ENCODE results near the gene CCDC24.

CCDC24 gene

DNA sequence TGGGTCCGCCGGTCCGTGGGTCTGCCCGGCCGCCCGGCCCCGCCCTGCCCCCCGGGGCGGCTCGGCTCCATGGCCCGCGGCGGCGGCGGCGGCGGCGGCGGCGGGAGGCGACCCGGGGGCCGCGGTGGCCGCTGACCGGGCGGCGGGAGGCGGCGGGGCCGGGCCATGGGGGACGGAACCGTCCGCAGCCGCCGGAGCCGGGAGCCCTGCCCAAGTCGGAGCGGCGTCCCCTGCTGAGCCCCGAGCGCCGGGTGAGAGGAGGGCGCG lies 12.2 kb upstream of the CCDC24 start:
- H4K91ac ChIP-seq (ENCODE audit: low read depth, low read length, poor library complexity): no peak overlapping the region
- H3K4me2 ChIP-seq (ENCODE audit: insufficient read depth, low read length, poor library complexity, severe bottlenecking): peak overlapping the region; percentile 89
- no peak overlapping the region for H4K8ac ChIP-seq (ENCODE audit: low read depth, low read length)
- peaks cover 19 to 27% of the 10 kb centered on the region in 2 donors for H3K4me1 ChIP-seq (ENCODE audit: control insufficient read depth in 2 of 2, insufficient read depth in 1 of 2, low read depth in 1 of 2, low read length in 2 of 2)
- peak overlapping the region; percentile 53 for H3K23ac ChIP-seq (ENCODE audit: low read depth, low read length, poor library complexity)
- H2BK120ac ChIP-seq (ENCODE audit: low read depth, low read length): no peak overlapping the region
- WGBS, 2 donors (ENCODE audit: extremely low coverage in 2 of 2, insufficient read length in 2 of 2, insufficient replicate concordance in 1 of 2): no CpG with 5 or more reads among the region's 45 CpGs
- no peak overlapping the region for H3K27ac ChIP-seq (replicated peaks; ENCODE audit: low read length)
- H3K36me3 ChIP-seq (replicated peaks in 1 of 2; ENCODE audit: control insufficient read depth in 2 of 2, insufficient read depth in 2 of 2, low read length in 2 of 2): peaks cover 33 to 63% of the 10 kb centered on the region in 2 donors
- no peak overlapping the region for H2BK12ac ChIP-seq (ENCODE audit: low read length)
- H3K9ac ChIP-seq (ENCODE audit: low read depth, low read length, poor library complexity): no peak overlapping the region
- no peak overlapping the region for H2BK5ac ChIP-seq (ENCODE audit: low read length)
- no peak overlapping the region for H2BK15ac ChIP-seq (ENCODE audit: low read length)
- no peaks in the 10 kb centered on the region for H3K9me3 ChIP-seq (replicated peaks in 1 of 2; ENCODE audit: control insufficient read depth in 2 of 2, insufficient read depth in 1 of 2, low read depth in 1 of 2, low read length in 2 of 2)
- H3K27me3 ChIP-seq (ENCODE audit: control insufficient read depth in 3 of 3, insufficient read depth in 3 of 3, low read depth in 1 of 3, low read length in 3 of 3): no peaks in the 10 kb centered on the region
- peak overlapping the region; percentile 93 for H3K18ac ChIP-seq (ENCODE audit: low read length)
- no peak overlapping the region for H2AK5ac ChIP-seq (ENCODE audit: low read depth, low read length)
- peak overlapping the region; percentile 97 for H3K14ac ChIP-seq (ENCODE audit: low read length)
- H3K4ac ChIP-seq (ENCODE audit: low read length): no peak overlapping the region
- peaks cover 40% of the 10 kb centered on the region for H3K79me1 ChIP-seq (ENCODE audit: low read depth, low read length)
- H3K4me3 ChIP-seq (ENCODE audit: low read length in 2 of 2): peak overlapping the region; percentile 72 to 83
- H2AFZ ChIP-seq (ENCODE audit: low read length): peak overlapping the region; percentile 86
- DNase-seq (ENCODE audit: low spot score): no peak

GRCh38 chr1:43979528-43980254 lies 11.7 kb upstream of the CCDC24 start:
- Histone ChIP-seq H3K18ac (ENCODE audit: low read length) (peak overlapping the region; percentile 93), H4K8ac (ENCODE audit: low read depth, low read length) (no peak overlapping the region), H2BK12ac (ENCODE audit: low read length) (no peak overlapping the region), H3K4me1 (ENCODE audit: control insufficient read depth in 2 of 2, insufficient read depth in 1 of 2, low read depth in 1 of 2, low read length in 2 of 2) (peaks cover 19 to 27% of the 10 kb centered on the region in 2 donors), H3K9me3 (replicated peaks in 1 of 2; ENCODE audit: control insufficient read depth in 2 of 2, insufficient read depth in 1 of 2, low read depth in 1 of 2, low read length in 2 of 2) (no peaks in the 10 kb centered on the region), H2BK5ac (ENCODE audit: low read length) (no peak overlapping the region), H2AFZ (ENCODE audit: low read length) (peak overlapping the region; percentile 86), H3K79me1 (ENCODE audit: low read depth, low read length) (peaks cover 41% of the 10 kb centered on the region), H3K14ac (ENCODE audit: low read length) (peak overlapping the region; percentile 97), H4K91ac (ENCODE audit: low read depth, low read length, poor library complexity) (no peak overlapping the region), H2BK120ac (ENCODE audit: low read depth, low read length) (peak overlapping the region; percentile 33), H2AK5ac (ENCODE audit: low read depth, low read length) (peak overlapping the region; percentile 90), H3K4me3 (ENCODE audit: low read length in 2 of 2) (peak overlapping the region; percentile 72 to 83), H2BK15ac (ENCODE audit: low read length) (no peak overlapping the region), H3K4ac (ENCODE audit: low read length) (peak overlapping the region; percentile 26), H3K27ac (replicated peaks; ENCODE audit: low read length) (no peak overlapping the region), H3K27me3 (ENCODE audit: control insufficient read depth in 3 of 3, insufficient read depth in 3 of 3, low read depth in 1 of 3, low read length in 3 of 3) (no peaks in the 10 kb centered on the region), H3K4me2 (ENCODE audit: insufficient read depth, low read length, poor library complexity, severe bottlenecking) (peak overlapping the region; percentile 89), H3K36me3 (replicated peaks in 1 of 2; ENCODE audit: control insufficient read depth in 2 of 2, insufficient read depth in 2 of 2, low read length in 2 of 2) (peaks cover 35 to 68% of the 10 kb centered on the region in 2 donors), H3K9ac (ENCODE audit: low read depth, low read length, poor library complexity) (peak overlapping the region; percentile 93), H3K23ac (ENCODE audit: low read depth, low read length, poor library complexity) (peak overlapping the region; percentile 87)
- WGBS, 2 donors (ENCODE audit: extremely low coverage in 2 of 2, insufficient read length in 2 of 2, insufficient replicate concordance in 1 of 2): no CpG with 5 or more reads among the region's 45 CpGs
- DNase-seq (ENCODE audit: low spot score): no peak

DNA sequence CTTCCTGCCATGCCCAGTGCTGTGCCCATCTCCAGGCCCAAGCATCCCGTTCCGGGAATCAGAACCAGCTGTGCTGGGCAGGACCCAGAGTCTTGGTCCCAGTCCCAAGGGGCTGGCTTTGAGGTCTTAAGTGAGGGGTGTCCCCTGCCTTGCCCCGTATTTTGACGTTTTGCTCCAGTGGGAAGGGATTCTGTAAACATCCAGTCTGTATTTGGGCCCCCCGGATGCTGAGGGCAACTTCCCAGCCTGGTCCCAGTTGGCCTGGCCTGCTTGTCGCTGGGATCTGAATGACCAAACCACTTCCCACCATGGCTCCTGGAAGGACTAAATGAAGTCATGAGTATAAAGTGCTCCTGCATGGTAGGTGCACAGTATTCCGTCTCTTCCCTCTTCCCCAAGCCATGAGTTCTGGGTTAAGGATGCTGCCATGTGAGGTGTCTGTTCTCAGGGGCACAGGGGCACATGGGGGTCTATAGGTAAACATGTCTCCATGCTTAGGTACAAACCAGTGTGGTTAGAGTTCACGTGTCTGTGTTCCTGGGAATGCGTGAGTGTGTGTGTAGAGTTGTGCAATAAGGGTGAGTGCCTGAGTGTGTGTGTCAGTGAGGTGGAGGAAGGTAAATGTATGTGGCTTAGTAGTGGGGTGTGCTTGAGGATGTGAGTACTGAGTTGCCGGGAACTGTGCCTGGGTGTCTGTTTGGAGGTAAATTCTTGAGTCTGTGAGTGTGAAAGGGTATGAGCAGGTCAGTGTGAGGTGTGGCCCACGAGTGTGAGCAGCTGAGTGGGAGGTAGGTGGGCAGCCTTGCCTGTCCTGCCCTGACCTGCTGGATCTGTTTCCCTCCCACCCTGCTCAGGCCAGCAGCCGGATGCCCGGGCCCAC lies 10.9 kb upstream of the CCDC24 start:
- Histone ChIP-seq H3K4me3 (ENCODE audit: low read length in 2 of 2) (peak overlapping the region; percentile 72 to 83), H3K4ac (ENCODE audit: low read length) (peak overlapping the region; percentile 26), H3K27me3 (ENCODE audit: control insufficient read depth in 3 of 3, insufficient read depth in 3 of 3, low read depth in 1 of 3, low read length in 3 of 3) (no peaks in the 10 kb centered on the region), H4K91ac (ENCODE audit: low read depth, low read length, poor library complexity) (peak overlapping the region; percentile 46), H4K8ac (ENCODE audit: low read depth, low read length) (no peak overlapping the region), H3K79me1 (ENCODE audit: low read depth, low read length) (peaks cover 40% of the 10 kb centered on the region), H3K9me3 (replicated peaks in 1 of 2; ENCODE audit: control insufficient read depth in 2 of 2, insufficient read depth in 1 of 2, low read depth in 1 of 2, low read length in 2 of 2) (no peaks in the 10 kb centered on the region), H2BK15ac (ENCODE audit: low read length) (no peak overlapping the region), H3K4me1 (ENCODE audit: control insufficient read depth in 2 of 2, insufficient read depth in 1 of 2, low read depth in 1 of 2, low read length in 2 of 2) (peaks cover 17 to 26% of the 10 kb centered on the region in 2 donors), H3K27ac (replicated peaks; ENCODE audit: low read length) (no peak overlapping the region), H2BK12ac (ENCODE audit: low read length) (no peak overlapping the region), H3K23ac (ENCODE audit: low read depth, low read length, poor library complexity) (peak overlapping the region; percentile 89), H2AFZ (ENCODE audit: low read length) (no peak overlapping the region), H3K14ac (ENCODE audit: low read length) (peak overlapping the region; percentile 77), H3K18ac (ENCODE audit: low read length) (peak overlapping the region; percentile 93), H3K4me2 (ENCODE audit: insufficient read depth, low read length, poor library complexity, severe bottlenecking) (peak overlapping the region; percentile 89), H2AK5ac (ENCODE audit: low read depth, low read length) (peak overlapping the region; percentile 90), H2BK5ac (ENCODE audit: low read length) (peak overlapping the region; percentile 72), H2BK120ac (ENCODE audit: low read depth, low read length) (peak overlapping the region; percentile 33), H3K9ac (ENCODE audit: low read depth, low read length, poor library complexity) (peak overlapping the region; percentile 93), H3K36me3 (replicated peaks in 1 of 2; ENCODE audit: control insufficient read depth in 2 of 2, insufficient read depth in 2 of 2, low read length in 2 of 2) (peaks cover 39 to 75% of the 10 kb centered on the region in 2 donors)
- WGBS, 2 donors (ENCODE audit: extremely low coverage in 2 of 2, insufficient read length in 2 of 2, insufficient replicate concordance in 1 of 2): no CpG with 5 or more reads among the region's 13 CpGs
- no peak for DNase-seq (ENCODE audit: low spot score)

DNA sequence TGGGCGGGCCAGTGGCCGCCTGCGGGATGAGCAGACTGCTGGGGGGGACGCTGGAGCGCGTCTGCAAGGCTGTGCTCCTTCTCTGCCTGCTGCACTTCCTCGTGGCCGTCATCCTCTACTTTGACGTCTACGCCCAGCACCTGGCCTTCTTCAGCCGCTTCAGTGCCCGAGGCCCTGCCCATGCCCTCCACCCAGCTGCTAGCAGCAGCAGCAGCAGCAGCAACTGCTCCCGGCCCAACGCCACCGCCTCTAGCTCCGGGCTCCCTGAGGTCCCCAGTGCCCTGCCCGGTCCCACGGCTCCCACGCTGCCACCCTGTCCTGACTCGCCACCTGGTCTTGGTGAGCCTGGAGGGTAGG lies 10.3 kb upstream of the CCDC24 start:
- no peak overlapping the region for H3K4ac ChIP-seq (ENCODE audit: low read length)
- H3K4me1 ChIP-seq (ENCODE audit: control insufficient read depth in 2 of 2, insufficient read depth in 1 of 2, low read depth in 1 of 2, low read length in 2 of 2): peaks cover 14 to 20% of the 10 kb centered on the region in 2 donors
- DNase-seq (ENCODE audit: low spot score): no peak
- H4K8ac ChIP-seq (ENCODE audit: low read depth, low read length): no peak overlapping the region
- WGBS, 2 donors (ENCODE audit: extremely low coverage in 2 of 2, insufficient read length in 2 of 2, insufficient replicate concordance in 1 of 2): no CpG with 5 or more reads among the region's 20 CpGs
- H2BK12ac ChIP-seq (ENCODE audit: low read length): no peak overlapping the region
- H4K91ac ChIP-seq (ENCODE audit: low read depth, low read length, poor library complexity): peak overlapping the region; percentile 46
- H2BK15ac ChIP-seq (ENCODE audit: low read length): no peak overlapping the region
- H3K27me3 ChIP-seq (ENCODE audit: control insufficient read depth in 3 of 3, insufficient read depth in 3 of 3, low read depth in 1 of 3, low read length in 3 of 3): no peaks in the 10 kb centered on the region
- no peak overlapping the region for H2AFZ ChIP-seq (ENCODE audit: low read length)
- peak overlapping the region; percentile 16 for H3K9ac ChIP-seq (ENCODE audit: low read depth, low read length, poor library complexity)
- H3K18ac ChIP-seq (ENCODE audit: low read length): no peak overlapping the region
- no peak overlapping the region for H2AK5ac ChIP-seq (ENCODE audit: low read depth, low read length)
- H3K4me2 ChIP-seq (ENCODE audit: insufficient read depth, low read length, poor library complexity, severe bottlenecking): no peak overlapping the region
- no peak overlapping the region for H3K4me3 ChIP-seq (ENCODE audit: low read length in 2 of 2)
- no peak overlapping the region for H2BK120ac ChIP-seq (ENCODE audit: low read depth, low read length)
- H3K23ac ChIP-seq (ENCODE audit: low read depth, low read length, poor library complexity): peak overlapping the region; percentile 89
- peaks cover 37% of the 10 kb centered on the region for H3K79me1 ChIP-seq (ENCODE audit: low read depth, low read length)
- H3K9me3 ChIP-seq (replicated peaks in 1 of 2; ENCODE audit: control insufficient read depth in 2 of 2, insufficient read depth in 1 of 2, low read depth in 1 of 2, low read length in 2 of 2): no peaks in the 10 kb centered on the region
- no peak overlapping the region for H3K27ac ChIP-seq (replicated peaks; ENCODE audit: low read length)
- peak overlapping the region; percentile 72 for H2BK5ac ChIP-seq (ENCODE audit: low read length)
- H3K36me3 ChIP-seq (replicated peaks in 1 of 2; ENCODE audit: control insufficient read depth in 2 of 2, insufficient read depth in 2 of 2, low read length in 2 of 2): peaks cover 44 to 78% of the 10 kb centered on the region in 2 donors
- peak overlapping the region; percentile 1 for H3K14ac ChIP-seq (ENCODE audit: low read length)

All from neuronal stem cell (in vitro differentiated cells).